K562 (cell line): ENCODE results near the gene KCNQ4. TPM values are rescaled to one million over a fixed set of nuclear protein-coding genes. Genes with fewer than 3 reads are reported as not detected.

ENCODE experiments used
- GABPB2 ChIP-seq: fragments of 250-450 bp; sonication (Bioruptor Pico); conservative IDR thresholded peaks from 2 replicates; pipeline ENCODE4 v1.5.1; 2021; ENCODE audit warnings: mild to moderate bottlenecking
- KLF10 ChIP-seq: fragments of 250-450 bp; sonication (Bioruptor Pico); IDR thresholded peaks from 2 replicates; pipeline ENCODE4 v1.6.1; 2021; ENCODE audit warnings: matching md5 sums
- NCOA4 ChIP-seq: fragments of 450-650 bp; IDR thresholded peaks from 2 replicates; pipeline ENCODE4 v1.6.1; 2018; ENCODE audit warnings: mild to moderate bottlenecking; ENCODE audit not compliant: partially characterized antibody
- NELFE ChIP-seq: IDR thresholded peaks from 2 replicates; pipeline ENCODE4 v1.6.1; 2011; ENCODE audit warnings: mild to moderate bottlenecking; ENCODE audit not compliant: insufficient read depth, insufficient read length
- POLR2AphosphoS2 ChIP-seq: IDR thresholded peaks from 2 replicates; pipeline ENCODE4 v1.6.1; 2012; ENCODE audit warnings: low read length, improper control_type of control experiment
- ZFP30 ChIP-seq: fragments of 250-450 bp; sonication (Bioruptor Pico); IDR thresholded peaks from 2 replicates; pipeline ENCODE4 v1.8.0; 2022; ENCODE audit warnings: moderate library complexity, mild to moderate bottlenecking, inconsistent platforms, borderline replicate concordance
- ZNF146 ChIP-seq: IDR thresholded peaks from one replicate; pipeline ENCODE4 v1.6.1; 2018; ENCODE audit warnings: missing compliant biosample characterization; ENCODE audit not compliant: unreplicated experiment
- ZNF184 ChIP-seq: sonication (generic); formaldehyde crosslinking; IDR thresholded peaks from 2 replicates; pipeline ENCODE4 v1.5.0; 2020; ENCODE audit warnings: missing genetic modification reagents
- polyA plus RNA-seq, 8 experiments: library from polyadenylated mRNA; depleted of rRNA in 4 of 8; stranded (reverse) in 5 of 8; unstranded in 3 of 8; fragments of >200 nt; fragmentation: Nextera tagmentation in 2 of 8; fragmentation: Illumina TruSeq in 1 of 8; extraction: Ambion mirVana in 2 of 8; extraction: Trizol in 1 of 8; gene quantifications; 2 replicates each; pipeline versions ENCODE4 v1.2.1 to v1.2.3, GENCODE V29; 2011 to 2014; ENCODE audit warnings: inconsistent platforms in 1 of 8, missing spikeins in 1 of 8
- total RNA-seq, 7 experiments: library from RNA; depleted of rRNA in 6 of 7; stranded (reverse); fragments of >200 nt in 6 of 7; fragmentation: Illumina TruSeq in 2 of 7; extraction: Trizol in 2 of 7; gene quantifications; 2 replicates each; pipeline versions ENCODE4 v1.2.1 to v1.2.3, GENCODE V29; 2011 to 2021; ENCODE audit warnings: low replicate concordance in 1 of 7
- TF ChIP-seq, protein P1 (sequence below): fragments of 250-450 bp; sonication (Bioruptor Pico); IDR thresholded peaks from 2 replicates; pipeline ENCODE4 v1.4.0; 2020
- TF ChIP-seq, protein P2 (sequence below): sonication (generic); formaldehyde crosslinking; IDR thresholded peaks from 2 replicates; pipeline ENCODE4 v1.9.0; 2022; ENCODE audit warnings: mild to moderate bottlenecking, missing genetic modification reagents
- TF ChIP-seq, protein P3 (sequence below): fragments of 450-650 bp; IDR thresholded peaks from 2 replicates; pipeline ENCODE4 v1.6.1; 2018; ENCODE audit warnings: mild to moderate bottlenecking, low read depth; ENCODE audit not compliant: partially characterized antibody
- TF ChIP-seq, protein P4 (sequence below): fragments of 200-800 bp; sonication (Bioruptor generic); IDR thresholded peaks from 2 replicates; pipeline ENCODE4 v1.6.1; 2016; ENCODE audit warnings: missing genetic modification characterization, missing compliant biosample characterization

The KCNQ4 gene
- total and polyA plus RNA-seq, 9 of the 15 experiments (the other 6 are each of a cell fraction or from before 2014, with no cell fraction given) = 0.07 to 4.1 (median 0.79) TPM

DNA sequence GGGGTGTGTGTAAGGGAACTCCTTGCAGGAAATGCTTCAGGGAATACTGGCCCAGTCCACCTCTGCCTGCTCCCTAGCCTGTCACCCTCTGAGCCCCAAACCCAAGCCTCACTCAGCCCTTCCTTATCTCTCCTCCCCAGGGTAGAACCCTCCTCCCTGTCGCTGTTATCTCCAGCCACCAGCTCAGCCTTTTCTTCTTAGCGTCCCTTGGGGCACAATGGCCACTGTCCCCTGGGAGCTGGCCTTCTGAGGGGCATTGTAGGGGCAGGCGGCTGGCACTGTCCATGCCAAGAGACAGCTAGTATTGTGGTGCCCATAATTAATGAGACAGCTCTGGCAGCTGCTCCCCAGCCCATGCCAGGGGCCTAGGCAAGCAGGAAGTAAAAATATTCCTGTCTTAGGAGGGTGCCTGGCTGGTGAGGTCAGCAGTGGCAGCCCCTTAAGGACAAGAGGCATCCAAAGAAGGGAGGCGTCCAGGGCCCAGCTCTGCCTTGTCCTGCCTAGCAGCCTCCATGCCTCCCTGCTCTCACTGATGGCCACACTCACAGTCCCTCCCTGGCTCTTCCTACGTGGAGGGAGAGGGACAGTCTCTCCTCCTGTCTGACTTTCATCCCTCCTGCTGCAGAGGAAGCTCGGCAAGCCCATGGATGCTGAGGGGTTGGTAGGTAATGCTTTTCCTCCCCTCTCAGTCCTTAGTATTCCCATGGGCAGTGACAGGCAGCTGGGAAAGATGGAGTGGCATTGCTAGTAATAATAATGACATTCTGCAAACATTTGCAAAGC, 37.5 kb downstream of the KCNQ4 start (continued):
- TF ChIP-seq, protein P1, sequence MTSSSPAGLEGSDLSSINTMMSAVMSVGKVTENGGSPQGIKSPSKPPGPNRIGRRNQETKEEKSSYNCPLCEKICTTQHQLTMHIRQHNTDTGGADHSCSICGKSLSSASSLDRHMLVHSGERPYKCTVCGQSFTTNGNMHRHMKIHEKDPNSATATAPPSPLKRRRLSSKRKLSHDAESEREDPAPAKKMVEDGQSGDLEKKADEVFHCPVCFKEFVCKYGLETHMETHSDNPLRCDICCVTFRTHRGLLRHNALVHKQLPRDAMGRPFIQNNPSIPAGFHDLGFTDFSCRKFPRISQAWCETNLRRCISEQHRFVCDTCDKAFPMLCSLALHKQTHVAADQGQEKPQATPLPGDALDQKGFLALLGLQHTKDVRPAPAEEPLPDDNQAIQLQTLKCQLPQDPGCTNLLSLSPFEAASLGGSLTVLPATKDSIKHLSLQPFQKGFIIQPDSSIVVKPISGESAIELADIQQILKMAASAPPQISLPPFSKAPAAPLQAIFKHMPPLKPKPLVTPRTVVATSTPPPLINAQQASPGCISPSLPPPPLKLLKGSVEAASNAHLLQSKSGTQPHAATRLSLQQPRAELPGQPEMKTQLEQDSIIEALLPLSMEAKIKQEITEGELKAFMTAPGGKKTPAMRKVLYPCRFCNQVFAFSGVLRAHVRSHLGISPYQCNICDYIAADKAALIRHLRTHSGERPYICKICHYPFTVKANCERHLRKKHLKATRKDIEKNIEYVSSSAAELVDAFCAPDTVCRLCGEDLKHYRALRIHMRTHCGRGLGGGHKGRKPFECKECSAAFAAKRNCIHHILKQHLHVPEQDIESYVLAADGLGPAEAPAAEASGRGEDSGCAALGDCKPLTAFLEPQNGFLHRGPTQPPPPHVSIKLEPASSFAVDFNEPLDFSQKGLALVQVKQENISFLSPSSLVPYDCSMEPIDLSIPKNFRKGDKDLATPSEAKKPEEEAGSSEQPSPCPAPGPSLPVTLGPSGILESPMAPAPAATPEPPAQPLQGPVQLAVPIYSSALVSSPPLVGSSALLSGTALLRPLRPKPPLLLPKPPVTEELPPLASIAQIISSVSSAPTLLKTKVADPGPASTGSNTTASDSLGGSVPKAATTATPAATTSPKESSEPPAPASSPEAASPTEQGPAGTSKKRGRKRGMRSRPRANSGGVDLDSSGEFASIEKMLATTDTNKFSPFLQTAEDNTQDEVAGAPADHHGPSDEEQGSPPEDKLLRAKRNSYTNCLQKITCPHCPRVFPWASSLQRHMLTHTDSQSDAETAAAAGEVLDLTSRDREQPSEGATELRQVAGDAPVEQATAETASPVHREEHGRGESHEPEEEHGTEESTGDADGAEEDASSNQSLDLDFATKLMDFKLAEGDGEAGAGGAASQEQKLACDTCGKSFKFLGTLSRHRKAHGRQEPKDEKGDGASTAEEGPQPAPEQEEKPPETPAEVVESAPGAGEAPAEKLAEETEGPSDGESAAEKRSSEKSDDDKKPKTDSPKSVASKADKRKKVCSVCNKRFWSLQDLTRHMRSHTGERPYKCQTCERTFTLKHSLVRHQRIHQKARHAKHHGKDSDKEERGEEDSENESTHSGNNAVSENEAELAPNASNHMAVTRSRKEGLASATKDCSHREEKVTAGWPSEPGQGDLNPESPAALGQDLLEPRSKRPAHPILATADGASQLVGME (CRISPR knock-in tag) = no peak
- no peak for TF ChIP-seq ZFP30 (CRISPR knock-in tag)
- no peak for TF ChIP-seq ZNF146
- TF ChIP-seq KLF10 (CRISPR knock-in tag) = no peak
- no peak for TF ChIP-seq POLR2AphosphoS2
- peak; percentile 76 for TF ChIP-seq NCOA4
- TF ChIP-seq, protein P2, sequence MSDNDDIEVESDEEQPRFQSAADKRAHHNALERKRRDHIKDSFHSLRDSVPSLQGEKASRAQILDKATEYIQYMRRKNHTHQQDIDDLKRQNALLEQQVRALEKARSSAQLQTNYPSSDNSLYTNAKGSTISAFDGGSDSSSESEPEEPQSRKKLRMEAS (CRISPR knock-in tag) = no peak
- TF ChIP-seq, protein P3, sequence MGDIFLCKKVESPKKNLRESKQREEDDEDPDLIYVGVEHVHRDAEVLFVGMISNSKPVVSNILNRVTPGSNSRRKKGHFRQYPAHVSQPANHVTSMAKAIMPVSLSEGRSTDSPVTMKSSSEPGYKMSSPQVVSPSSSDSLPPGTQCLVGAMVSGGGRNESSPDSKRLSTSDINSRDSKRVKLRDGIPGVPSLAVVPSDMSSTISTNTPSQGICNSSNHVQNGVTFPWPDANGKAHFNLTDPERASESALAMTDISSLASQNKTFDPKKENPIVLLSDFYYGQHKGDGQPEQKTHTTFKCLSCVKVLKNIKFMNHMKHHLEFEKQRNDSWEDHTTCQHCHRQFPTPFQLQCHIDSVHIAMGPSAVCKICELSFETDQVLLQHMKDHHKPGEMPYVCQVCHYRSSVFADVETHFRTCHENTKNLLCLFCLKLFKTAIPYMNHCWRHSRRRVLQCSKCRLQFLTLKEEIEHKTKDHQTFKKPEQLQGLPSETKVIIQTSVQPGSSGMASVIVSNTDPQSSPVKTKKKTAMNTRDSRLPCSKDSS = no peak
- no peak for TF ChIP-seq GABPB2 (CRISPR knock-in tag)
- no peak for TF ChIP-seq NELFE
- no peak for TF ChIP-seq ZNF184 (CRISPR knock-in tag)
- TF ChIP-seq, protein P4, sequence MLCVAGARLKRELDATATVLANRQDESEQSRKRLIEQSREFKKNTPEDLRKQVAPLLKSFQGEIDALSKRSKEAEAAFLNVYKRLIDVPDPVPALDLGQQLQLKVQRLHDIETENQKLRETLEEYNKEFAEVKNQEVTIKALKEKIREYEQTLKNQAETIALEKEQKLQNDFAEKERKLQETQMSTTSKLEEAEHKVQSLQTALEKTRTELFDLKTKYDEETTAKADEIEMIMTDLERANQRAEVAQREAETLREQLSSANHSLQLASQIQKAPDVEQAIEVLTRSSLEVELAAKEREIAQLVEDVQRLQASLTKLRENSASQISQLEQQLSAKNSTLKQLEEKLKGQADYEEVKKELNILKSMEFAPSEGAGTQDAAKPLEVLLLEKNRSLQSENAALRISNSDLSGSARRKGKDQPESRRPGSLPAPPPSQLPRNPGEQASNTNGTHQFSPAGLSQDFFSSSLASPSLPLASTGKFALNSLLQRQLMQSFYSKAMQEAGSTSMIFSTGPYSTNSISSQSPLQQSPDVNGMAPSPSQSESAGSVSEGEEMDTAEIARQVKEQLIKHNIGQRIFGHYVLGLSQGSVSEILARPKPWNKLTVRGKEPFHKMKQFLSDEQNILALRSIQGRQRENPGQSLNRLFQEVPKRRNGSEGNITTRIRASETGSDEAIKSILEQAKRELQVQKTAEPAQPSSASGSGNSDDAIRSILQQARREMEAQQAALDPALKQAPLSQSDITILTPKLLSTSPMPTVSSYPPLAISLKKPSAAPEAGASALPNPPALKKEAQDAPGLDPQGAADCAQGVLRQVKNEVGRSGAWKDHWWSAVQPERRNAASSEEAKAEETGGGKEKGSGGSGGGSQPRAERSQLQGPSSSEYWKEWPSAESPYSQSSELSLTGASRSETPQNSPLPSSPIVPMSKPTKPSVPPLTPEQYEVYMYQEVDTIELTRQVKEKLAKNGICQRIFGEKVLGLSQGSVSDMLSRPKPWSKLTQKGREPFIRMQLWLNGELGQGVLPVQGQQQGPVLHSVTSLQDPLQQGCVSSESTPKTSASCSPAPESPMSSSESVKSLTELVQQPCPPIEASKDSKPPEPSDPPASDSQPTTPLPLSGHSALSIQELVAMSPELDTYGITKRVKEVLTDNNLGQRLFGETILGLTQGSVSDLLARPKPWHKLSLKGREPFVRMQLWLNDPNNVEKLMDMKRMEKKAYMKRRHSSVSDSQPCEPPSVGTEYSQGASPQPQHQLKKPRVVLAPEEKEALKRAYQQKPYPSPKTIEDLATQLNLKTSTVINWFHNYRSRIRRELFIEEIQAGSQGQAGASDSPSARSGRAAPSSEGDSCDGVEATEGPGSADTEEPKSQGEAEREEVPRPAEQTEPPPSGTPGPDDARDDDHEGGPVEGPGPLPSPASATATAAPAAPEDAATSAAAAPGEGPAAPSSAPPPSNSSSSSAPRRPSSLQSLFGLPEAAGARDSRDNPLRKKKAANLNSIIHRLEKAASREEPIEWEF (CRISPR knock-in tag) = no peak
